Dermis blood vessel endothelial cell (primary cell): Measurements from ENCODE around the gene HMGCS1. TPM values are rescaled to one million over a fixed set of nuclear protein-coding genes. Genes with fewer than 3 reads are reported as not detected.
"Not testable (repeated sequence)": the region's sequence is repeated elsewhere in the genome, so short reads cannot be mapped to it uniquely, and the experiment has no call there.

Experiments
- DNase-seq: peaks from one replicate; pipeline ENCODE4 v3.0.0; 2010
- total RNA-seq: library from RNA; depleted of rRNA; stranded (reverse); fragments of >200 nt; gene quantifications from 2 replicates; pipeline ENCODE4 v1.2.3, GENCODE V29; 2014

The HMGCS1 gene
- total RNA-seq, 1 donor from 2014 or later = 57.5 TPM

DNA sequence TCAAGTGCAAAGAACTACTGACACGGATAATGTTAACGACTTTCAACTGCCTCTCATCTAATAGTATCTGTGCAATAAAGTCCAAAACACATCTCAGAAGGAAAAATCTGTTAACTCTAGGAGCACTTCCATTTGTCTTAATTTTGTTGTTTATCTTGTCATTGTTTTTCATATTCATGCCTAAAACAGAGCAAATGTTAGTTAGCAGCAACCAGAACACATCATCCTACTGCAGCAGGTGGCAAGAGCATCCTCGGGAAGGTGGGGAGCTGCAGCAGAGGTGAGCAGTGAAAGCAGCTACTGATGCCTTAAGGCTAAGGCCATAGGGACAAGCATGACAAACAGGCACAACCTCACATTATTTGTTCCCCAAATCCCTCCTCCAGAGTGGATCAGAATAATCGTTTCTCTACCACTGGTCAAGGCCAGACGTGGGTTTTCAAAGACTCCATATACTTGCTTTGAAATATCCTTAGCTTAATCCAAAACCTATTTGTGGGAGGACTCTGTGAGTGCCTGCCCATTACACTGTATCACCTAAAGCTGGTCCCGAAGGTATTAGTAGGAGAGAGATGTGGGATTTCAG lies 1.0 kb downstream of the HMGCS1 start:
- no peak for DNase-seq

- DNase-seq = no peak
Observed at GRCh38 chr5:43309637-43310036, 3.6 kb downstream of the HMGCS1 start.

DNA sequence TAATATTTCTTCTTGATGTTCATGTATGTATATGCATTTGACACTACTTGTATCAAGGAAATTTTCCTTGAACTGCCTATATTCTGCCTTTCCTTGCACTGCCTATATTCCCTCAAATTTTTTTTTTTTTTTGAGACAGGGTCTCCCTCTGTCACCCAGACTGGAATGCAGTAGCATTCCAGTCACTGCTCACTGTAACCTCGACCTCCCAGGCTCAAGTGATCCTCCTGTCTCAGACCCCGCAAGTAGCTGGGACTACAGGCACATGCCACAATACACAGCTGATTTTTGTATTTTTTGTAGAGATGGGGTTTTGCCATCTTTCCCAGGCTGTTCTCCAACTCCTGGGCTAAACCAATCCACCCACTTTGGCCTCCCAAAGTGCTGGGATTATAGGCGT lies 4.1 kb downstream of the HMGCS1 start:
- DNase-seq = no peak

- not testable (repeated sequence) for DNase-seq
Observed at GRCh38 chr5:43306954-43307353, 6.3 kb downstream of the HMGCS1 start.

- peak; percentile 76 for DNase-seq
Observed at GRCh38 chr5:43305948-43306565, 7.2 kb downstream of the HMGCS1 start.

GRCh38 chr5:43304525-43304924 lies 8.7 kb downstream of the HMGCS1 start:
- no peak for DNase-seq

DNA sequence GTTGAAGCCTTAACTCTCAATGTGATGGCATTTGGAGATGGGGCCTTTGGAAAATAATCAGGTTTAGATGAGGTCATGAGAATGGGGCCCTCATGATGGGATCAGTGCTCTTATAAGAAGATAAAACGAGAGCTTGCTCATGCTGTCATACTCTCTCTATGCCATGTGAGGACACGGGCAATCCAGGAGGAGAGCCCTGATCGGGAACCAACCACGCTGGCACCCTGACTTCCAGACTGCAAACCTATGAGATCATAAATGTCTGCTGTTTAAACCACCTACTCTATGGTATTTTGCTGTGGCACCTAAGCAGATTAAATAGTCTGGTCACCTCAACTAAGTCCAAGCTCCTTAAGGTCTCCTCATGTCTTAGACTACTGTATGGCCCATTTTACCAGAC lies 10.0 kb downstream of the HMGCS1 start:
- no peak for DNase-seq

- no peak for DNase-seq
Observed at GRCh38 chr5:43302481-43302880, 10.7 kb downstream of the HMGCS1 start.

GRCh38 chr5:43301653-43302091 lies 11.5 kb downstream of the HMGCS1 start:
- no peak for DNase-seq

GRCh38 chr5:43300112-43300511 lies 13.1 kb downstream of the HMGCS1 start:
- no peak for DNase-seq

- DNase-seq = no peak
Observed at GRCh38 chr5:43298443-43298842, 14.8 kb downstream of the HMGCS1 start.

DNA sequence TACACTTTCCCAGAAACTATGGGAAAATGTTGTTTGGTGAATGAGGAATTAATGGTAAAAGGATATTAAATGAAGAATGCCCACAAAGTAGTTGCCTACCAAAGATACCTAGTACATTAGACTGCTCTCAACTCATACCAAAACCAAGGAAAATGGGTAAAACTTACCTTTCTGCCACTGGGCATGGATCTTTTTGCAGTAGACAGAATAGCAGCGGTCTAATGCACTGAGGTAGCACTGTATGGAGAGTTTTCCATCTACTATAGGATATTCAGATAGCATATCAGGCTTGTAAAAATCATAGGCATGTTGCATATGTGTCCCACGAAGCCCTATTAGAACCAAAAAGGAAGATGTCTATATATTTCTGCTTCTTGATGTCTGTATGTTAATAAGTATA lies 16.4 kb downstream of the HMGCS1 start:
- DNase-seq = no peak

- DNase-seq = no peak
Observed at GRCh38 chr5:43295202-43295601, 18.0 kb downstream of the HMGCS1 start.

DNA sequence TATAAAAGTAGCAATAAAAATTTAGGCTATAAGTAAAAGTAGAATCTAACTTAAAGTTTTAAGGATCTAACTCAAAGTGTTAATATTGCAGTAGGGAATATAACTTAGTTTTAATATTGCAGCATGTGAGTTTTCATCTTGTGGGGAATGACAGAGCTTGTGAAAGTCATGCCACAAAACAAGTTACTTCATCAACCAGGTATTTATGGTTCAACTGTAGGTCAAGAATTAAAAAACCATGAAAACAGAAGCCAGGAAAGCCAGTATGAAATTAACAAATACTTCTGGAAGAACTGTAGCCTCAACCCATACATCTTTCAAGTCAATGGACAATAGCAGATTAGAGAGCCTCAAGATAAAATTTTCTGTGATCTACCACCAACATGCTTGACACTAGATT lies 19.0 kb downstream of the HMGCS1 start:
- DNase-seq = no peak

DNA sequence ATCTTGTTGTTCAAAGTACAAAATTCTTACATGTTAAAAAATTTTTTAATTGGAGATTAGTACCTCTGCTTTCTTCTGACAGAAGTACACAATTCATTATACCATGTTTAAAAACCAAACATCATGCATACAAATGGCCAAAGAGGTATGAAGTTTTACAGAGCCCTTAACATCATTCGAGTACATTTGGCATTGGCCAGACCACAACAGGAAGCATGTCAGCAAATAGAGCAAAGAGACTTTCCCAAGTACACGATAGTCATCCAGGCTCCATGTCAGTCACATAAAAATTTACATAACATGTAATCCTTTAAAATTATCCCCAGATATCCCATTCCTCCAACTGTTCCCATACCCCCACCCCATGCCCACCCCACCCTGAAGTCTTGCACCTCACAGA lies 22.5 kb downstream of the HMGCS1 start:
- DNase-seq = no peak

GRCh38 chr5:43288269-43288831 lies 24.9 kb downstream of the HMGCS1 start:
- DNase-seq = no peak

- no peak for DNase-seq
Observed at GRCh38 chr5:43287493-43287892, 25.7 kb downstream of the HMGCS1 start.

DNA sequence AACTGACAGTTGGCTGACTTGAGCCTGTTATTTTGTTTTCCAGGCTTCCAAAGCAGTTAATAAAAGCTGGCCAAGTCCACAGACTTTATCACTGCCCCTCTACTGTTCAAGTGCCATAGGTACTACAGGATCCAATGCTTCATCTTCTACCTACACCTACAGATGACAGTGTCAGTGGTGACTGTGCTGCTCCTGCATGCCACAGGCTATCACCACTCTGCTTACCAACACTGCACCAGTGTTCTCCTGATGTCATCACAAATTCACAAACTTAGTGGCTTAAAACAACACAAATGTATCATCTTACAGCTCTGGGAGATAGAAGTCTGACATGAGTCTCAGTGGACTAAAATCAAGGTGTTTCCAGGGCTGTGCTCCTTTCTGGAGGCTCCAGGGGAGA lies 26.6 kb downstream of the HMGCS1 start:
- DNase-seq = no peak

- DNase-seq = no peak
Observed at GRCh38 chr5:43281840-43282658, 31.2 kb downstream of the HMGCS1 start.

GRCh38 chr5:43279548-43280274 lies 33.5 kb downstream of the HMGCS1 start:
- no peak for DNase-seq

- DNase-seq = no peak
Observed at GRCh38 chr5:43275391-43275790, 37.8 kb downstream of the HMGCS1 start.

- no peak for DNase-seq
Observed at GRCh38 chr5:43274435-43275114, 38.6 kb downstream of the HMGCS1 start.
